OCI-LY7 (cell line): ENCODE data around the gene FAH. TPM values are rescaled to one million over a fixed set of nuclear protein-coding genes. Genes with fewer than 3 reads are reported as not detected.

Experiments
- BruUV-seq: library from RNA; stranded (reverse); fragments of 400-500 nt; replicated peaks from 2 replicates; lab custom pipeline; 2021; lab: Mats Ljungman, UMichigan
- CTCF ChIA-PET: fragments of 300-600 bp; sonication (Branson Sonifier 250); formaldehyde crosslinking; loops from one replicate; lab custom pipeline; 2022; ENCODE audit warnings: antibody characterized with exemption; ENCODE audit not compliant: unreplicated experiment; lab: Charles Lee
- POLR2A ChIA-PET: fragments of 300-600 bp; sonication (Branson Sonifier 250); formaldehyde crosslinking; loops from one replicate; lab custom pipeline; 2022; ENCODE audit warnings: antibody characterized with exemption; lab: Charles Lee
- DNase-seq: peaks from one replicate; pipeline ENCODE4 v3.0.0-alpha.2; 2015; ENCODE audit warnings: low spot score
- H2AFZ ChIP-seq: fragments of 200-600 bp; sonication (generic), shearing (Covaris generic); 2 replicates; pipeline ENCODE4 v1.6.1; 2014; ENCODE audit warnings: mild to moderate bottlenecking, antibody characterized with exemption, low read length, moderate library complexity
- H3K27ac ChIP-seq: fragments of 200-600 bp; sonication (generic); 2 replicates; pipeline ENCODE4 v1.5.1; 2014; ENCODE audit warnings: mixed run types, low read depth, mild to moderate bottlenecking, moderate library complexity, low read length, inconsistent platforms; ENCODE audit not compliant: poor library complexity, severe bottlenecking
- H3K36me3 ChIP-seq: fragments of 200-600 bp; sonication (generic); 2 replicates; pipeline ENCODE4 v1.6.1; 2014; ENCODE audit warnings: mild to moderate bottlenecking, antibody characterized with exemption, low read length, moderate library complexity, mixed read lengths; ENCODE audit not compliant: insufficient read depth
- H3K4me1 ChIP-seq: fragments of 200-600 bp; sonication (generic); 2 replicates; pipeline ENCODE4 v1.5.1; 2014; ENCODE audit warnings: mild to moderate bottlenecking, low read length; ENCODE audit not compliant: insufficient read depth, poor library complexity, severe bottlenecking
- H3K4me2 ChIP-seq: fragments of 200-600 bp; sonication (generic); 2 replicates; pipeline ENCODE4 v1.6.1; 2014; ENCODE audit warnings: mild to moderate bottlenecking, low read length
- H3K4me3 ChIP-seq: fragments of 200-600 bp; sonication (generic); 2 replicates; pipeline ENCODE4 v1.5.1; 2014; ENCODE audit warnings: mild to moderate bottlenecking, low read depth, low read length; ENCODE audit not compliant: poor library complexity, severe bottlenecking
- H3K79me2 ChIP-seq: fragments of 200-600 bp; sonication (generic); 2 replicates; pipeline ENCODE4 v1.6.1; 2016; ENCODE audit warnings: low read depth, mild to moderate bottlenecking, low read length, moderate library complexity, mixed read lengths; ENCODE audit not compliant: insufficient read depth
- H3K9me2 ChIP-seq: fragments of 200-600 bp; sonication (generic); 2 replicates; pipeline ENCODE4 v1.6.1; 2016; ENCODE audit warnings: mild to moderate bottlenecking, low read length, mixed read lengths; ENCODE audit not compliant: insufficient read depth
- H3K9me3 ChIP-seq: fragments of 200-600 bp; sonication (generic); 2 replicates; pipeline ENCODE4 v1.6.1; 2014; ENCODE audit warnings: mild to moderate bottlenecking, mixed run types, low read length, mixed read lengths
- H4K20me1 ChIP-seq: fragments of 200-600 bp; sonication (generic); 2 replicates; pipeline ENCODE4 v1.6.1; 2014; ENCODE audit warnings: mild to moderate bottlenecking, antibody characterized with exemption, low read length, moderate library complexity, mixed read lengths; ENCODE audit not compliant: insufficient read depth
- CTCF ChIP-seq: fragments of 200-600 bp; sonication (generic); conservative IDR thresholded peaks from 2 replicates; pipeline ENCODE4 v1.5.1; 2014; ENCODE audit warnings: mild to moderate bottlenecking, antibody characterized with exemption, low read length, moderate library complexity, mixed read lengths
- EZH2phosphoT487 ChIP-seq: fragments of 200-600 bp; sonication (generic); IDR thresholded peaks from 2 replicates; pipeline ENCODE4 v1.6.1; 2018; ENCODE audit warnings: low read depth, borderline replicate concordance, mild to moderate bottlenecking, mixed run types, antibody characterized with exemption, low read length, moderate library complexity, mixed read lengths
- intact Hi-C: fragments of 100-400 bp; cut with micrococcal nuclease; formaldehyde crosslinking; loops from one replicate; pipeline ENCODE4 v1.10.0; 2022; ENCODE audit not compliant: unreplicated experiment
- total RNA-seq, 2 experiments: library from RNA; depleted of rRNA in 1 of 2; stranded (reverse); fragments of >200 nt in 1 of 2; shearing (Covaris generic) in 1 of 2; gene quantifications; 2 replicates each; pipeline ENCODE4 v1.2.3, GENCODE V29; 2014 to 2022

Gene FAH
- total RNA-seq, 2 experiments from 2014 or later = 9.4 to 18.4 TPM

GRCh38 chr15:80179935-80180334 lies 27.1 kb downstream of the FAH start:
- POLR2A ChIA-PET = no interaction called here
- H3K79me2 ChIP-seq = no peaks in the 10 kb centered on the region
- no peaks in the 10 kb centered on the region for H4K20me1 ChIP-seq
- CTCF ChIA-PET = no interaction called here
- no peak for DNase-seq
- H3K9me3 ChIP-seq = no peaks in the 10 kb centered on the region
- H3K4me3 ChIP-seq = no peak overlapping the region
- no peak for TF ChIP-seq EZH2phosphoT487
- no peak for TF ChIP-seq CTCF
- H3K36me3 ChIP-seq = no peaks in the 10 kb centered on the region
- no peaks in the 10 kb centered on the region for H3K4me1 ChIP-seq
- no peaks in the 10 kb centered on the region for H3K9me2 ChIP-seq
- no peak overlapping the region for H3K27ac ChIP-seq
- H2AFZ ChIP-seq = no peak overlapping the region
- BruUV-seq = no TSS peak
- intact Hi-C loops = no loop called here
- no peak overlapping the region for H3K4me2 ChIP-seq

GRCh38 chr15:80180468-80180867 lies 27.7 kb downstream of the FAH start:
- Histone ChIP-seq H3K27ac (no peak overlapping the region), H3K36me3 (no peaks in the 10 kb centered on the region), H3K4me3 (no peak overlapping the region), H3K4me1 (no peaks in the 10 kb centered on the region), H3K4me2 (no peak overlapping the region), H2AFZ (no peak overlapping the region), H3K9me3 (no peaks in the 10 kb centered on the region), H3K9me2 (no peaks in the 10 kb centered on the region), H4K20me1 (no peaks in the 10 kb centered on the region), H3K79me2 (no peaks in the 10 kb centered on the region)
- TF ChIP-seq CTCF = no peak
- TF ChIP-seq EZH2phosphoT487 = no peak
- ChIA-PET CTCF (no interaction called here), POLR2A (no interaction called here)
- BruUV-seq = no TSS peak
- DNase-seq = no peak
- intact Hi-C loops = no loop called here

GRCh38 chr15:80180986-80181385 lies 28.2 kb downstream of the FAH start:
- Histone ChIP-seq H3K4me1 (no peaks in the 10 kb centered on the region), H3K9me3 (no peaks in the 10 kb centered on the region), H3K4me3 (no peak overlapping the region), H3K36me3 (no peaks in the 10 kb centered on the region), H3K4me2 (no peak overlapping the region), H2AFZ (no peak overlapping the region), H3K9me2 (no peaks in the 10 kb centered on the region), H3K27ac (no peak overlapping the region), H3K79me2 (no peaks in the 10 kb centered on the region), H4K20me1 (no peaks in the 10 kb centered on the region)
- intact Hi-C loops = no loop called here
- BruUV-seq = no TSS peak
- TF ChIP-seq EZH2phosphoT487 (no peak), CTCF (no peak)
- POLR2A ChIA-PET = no interaction called here
- CTCF ChIA-PET = no interaction called here
- no peak for DNase-seq
